SJSA1 (cell line): ENCODE measurements around the gene THAP4. TPM values are rescaled to one million over a fixed set of nuclear protein-coding genes. Genes with fewer than 3 reads are reported as not detected.

Source experiments
- DNase-seq, 2 experiments: peaks; one replicate each; pipeline ENCODE4 v3.0.0-alpha.2; 2015 to 2020; ENCODE audit warnings: low spot score in 2 of 2, low read depth in 1 of 2
- H3K27ac ChIP-seq: fragments of 250-450 bp; sonication (Bioruptor Pico); 2 replicates; pipeline ENCODE4 v1.5.1; 2020; ENCODE audit warnings: mild to moderate bottlenecking, moderate library complexity
- H3K27me3 ChIP-seq: fragments of 250-450 bp; sonication (Bioruptor Pico); replicated peaks from 2 replicates; pipeline ENCODE4 v1.5.1; 2020; ENCODE audit warnings: mild to moderate bottlenecking, moderate library complexity
- H3K36me3 ChIP-seq: fragments of 250-450 bp; sonication (Bioruptor Pico); 2 replicates; pipeline ENCODE4 v1.5.1; 2020; ENCODE audit warnings: mild to moderate bottlenecking
- H3K4me1 ChIP-seq: fragments of 250-450 bp; sonication (Bioruptor Pico); replicated peaks from 2 replicates; pipeline ENCODE4 v1.6.1; 2021; ENCODE audit warnings: mild to moderate bottlenecking
- H3K4me3 ChIP-seq: fragments of 250-450 bp; sonication (Bioruptor Pico); 2 replicates; pipeline ENCODE4 v1.5.1; 2020; ENCODE audit warnings: mild to moderate bottlenecking
- H3K9me3 ChIP-seq: fragments of 250-450 bp; sonication (Bioruptor Pico); replicated peaks from 2 replicates; pipeline ENCODE4 v1.5.1; 2020; ENCODE audit warnings: mild to moderate bottlenecking
- total RNA-seq: library from RNA; depleted of rRNA; stranded (reverse); fragments of >200 nt; shearing (Covaris generic); gene quantifications from 2 replicates; pipeline ENCODE4 v1.2.3, GENCODE V29; 2014; rRNA removed

The THAP4 gene
- 50.3 and 54.9 TPM in 2 replicates for total RNA-seq

GRCh38 chr2:241637018-241637794 lies at the start of gene THAP4, which contains the start of gene ATG4B:
TSS of gene THAP4 (minus strand) at chr2:241637158. CDS start at chr2:241637017, 141 bp downstream.
TSS of gene ATG4B (plus strand) at chr2:241637693. CDS start at chr2:241637715, 22 bp downstream.
- H3K36me3 ChIP-seq, result peaks cover 60% of the 10 kb centered on the region
- H3K4me1 ChIP-seq, result peaks cover 23% of the 10 kb centered on the region
- H3K4me3 ChIP-seq, result peak within 1 kb of the TSS; percentile 99
- 0 out of 2 replicates have a peak, but pooled peaks cover 3% of the 10 kb centered on the region for H3K9me3 ChIP-seq
- peak; percentile 83 to 96 for DNase-seq
- H3K27me3 ChIP-seq, result no peaks in the 10 kb centered on the region
- peak within 1 kb of the TSS; percentile 99 for H3K27ac ChIP-seq

GRCh38 chr2:241686324-241686649 lies 49.3 kb upstream of the THAP4 start:
- DNase-seq, result no peak
- Histone ChIP-seq H3K4me3 (peak overlapping the region; percentile 94), H3K36me3 (peaks cover 70% of the 10 kb centered on the region), H3K4me1 (peaks cover 24% of the 10 kb centered on the region), H3K27ac (peak overlapping the region; percentile 83), H3K9me3 (no peaks in the 10 kb centered on the region), H3K27me3 (no peaks in the 10 kb centered on the region)

- Histone ChIP-seq H3K4me1 (peaks cover 23% of the 10 kb centered on the region), H3K9me3 (no peaks in the 10 kb centered on the region), H3K27ac (peak overlapping the region; percentile 37; the same call in 1 of the 2 replicates), H3K36me3 (peaks cover 96% of the 10 kb centered on the region), H3K27me3 (no peaks in the 10 kb centered on the region), H3K4me3 (no peak overlapping the region)
- DNase-seq, result peak; percentile 44 to 74
Observed at GRCh38 chr2:241680827-241681599, 44.1 kb upstream of the THAP4 start.

- H3K27ac ChIP-seq, result no peak overlapping the region
- peaks cover 99% of the 10 kb centered on the region for H3K36me3 ChIP-seq
- DNase-seq, result no peak
Observed at GRCh38 chr2:241680044-241680443, 43.1 kb upstream of the THAP4 start.

GRCh38 chr2:241678784-241679540 lies 42.0 kb upstream of the THAP4 start:
- no peak for DNase-seq
- no peaks in the 10 kb centered on the region for H3K9me3 ChIP-seq
- H3K27ac ChIP-seq, result no peak overlapping the region
- peaks cover 15% of the 10 kb centered on the region for H3K4me1 ChIP-seq
- H3K4me3 ChIP-seq, result no peak overlapping the region
- no peaks in the 10 kb centered on the region for H3K27me3 ChIP-seq
- peaks cover 93% of the 10 kb centered on the region for H3K36me3 ChIP-seq

More at GRCh38 chr2:241680044-241680443, 43.1 kb upstream of the THAP4 start:
- Histone ChIP-seq H3K9me3 (no peaks in the 10 kb centered on the region), H3K27me3 (no peaks in the 10 kb centered on the region), H3K4me3 (no peak overlapping the region), H3K4me1 (peaks cover 18% of the 10 kb centered on the region)

- peaks cover 13% of the 10 kb centered on the region for H3K4me1 ChIP-seq
- DNase-seq, result no peak
- H3K4me3 ChIP-seq, result no peak overlapping the region
- no peaks in the 10 kb centered on the region for H3K27me3 ChIP-seq
- no peaks in the 10 kb centered on the region for H3K9me3 ChIP-seq
- no peak overlapping the region for H3K27ac ChIP-seq
- peaks cover 88% of the 10 kb centered on the region for H3K36me3 ChIP-seq
Observed at GRCh38 chr2:241678307-241678706, 41.3 kb upstream of the THAP4 start.

- Histone ChIP-seq H3K27ac (no peak overlapping the region), H3K9me3 (no peaks in the 10 kb centered on the region), H3K4me1 (peaks cover 13% of the 10 kb centered on the region), H3K36me3 (peaks cover 88% of the 10 kb centered on the region), H3K4me3 (no peak overlapping the region), H3K27me3 (no peaks in the 10 kb centered on the region)
- DNase-seq, result no peak
Observed at GRCh38 chr2:241677392-241677791, 40.4 kb upstream of the THAP4 start.

- H3K9me3 ChIP-seq, result no peaks in the 10 kb centered on the region
- no peaks in the 10 kb centered on the region for H3K27me3 ChIP-seq
- DNase-seq, result no peak
- peaks cover 12% of the 10 kb centered on the region for H3K4me1 ChIP-seq
- no peak overlapping the region for H3K4me3 ChIP-seq
- no peak overlapping the region for H3K27ac ChIP-seq
- peaks cover 88% of the 10 kb centered on the region for H3K36me3 ChIP-seq
Observed at GRCh38 chr2:241676665-241677064, 39.7 kb upstream of the THAP4 start.

- Histone ChIP-seq H3K4me1 (peaks cover 4% of the 10 kb centered on the region), H3K36me3 (peaks cover 88% of the 10 kb centered on the region)
Observed at GRCh38 chr2:241675885-241676284, 38.9 kb upstream of the THAP4 start.

GRCh38 chr2:241673797-241674725 lies 37.1 kb upstream of the THAP4 start:
- Histone ChIP-seq H3K36me3 (peaks cover 86% of the 10 kb centered on the region), H3K27me3 (no peaks in the 10 kb centered on the region), H3K4me3 (no peak overlapping the region), H3K4me1 (no peaks in the 10 kb centered on the region), H3K27ac (no peak overlapping the region), H3K9me3 (no peaks in the 10 kb centered on the region)
- no peak for DNase-seq

More at GRCh38 chr2:241675885-241676284, 38.9 kb upstream of the THAP4 start:
- no peaks in the 10 kb centered on the region for H3K27me3 ChIP-seq
- H3K4me3 ChIP-seq, result no peak overlapping the region
- no peak overlapping the region for H3K27ac ChIP-seq
- H3K9me3 ChIP-seq, result no peaks in the 10 kb centered on the region
- no peak for DNase-seq

- no peaks in the 10 kb centered on the region for H3K9me3 ChIP-seq
- H3K4me1 ChIP-seq, result no peaks in the 10 kb centered on the region
- H3K27ac ChIP-seq, result no peak overlapping the region
- DNase-seq, result no peak
- no peak overlapping the region for H3K4me3 ChIP-seq
- H3K36me3 ChIP-seq, result peaks cover 86% of the 10 kb centered on the region
- no peaks in the 10 kb centered on the region for H3K27me3 ChIP-seq
Observed at GRCh38 chr2:241673189-241673663, 36.3 kb upstream of the THAP4 start.

GRCh38 chr2:241672243-241673188 lies 35.6 kb upstream of the THAP4 start:
- Histone ChIP-seq H3K27ac (no peak overlapping the region), H3K4me3 (no peak overlapping the region), H3K4me1 (no peaks in the 10 kb centered on the region), H3K9me3 (no peaks in the 10 kb centered on the region), H3K27me3 (no peaks in the 10 kb centered on the region), H3K36me3 (peaks cover 86% of the 10 kb centered on the region)
- DNase-seq, result no peak
